RWPE1 (cell line): Measurements from ENCODE around the gene TIGD7.
A peak's percentile ranks its signal among the peaks of the same experiment; 100 is the strongest.

Experiments used
- CTCF ChIA-PET: fragments of 350-600 bp; sonication (Branson Sonifier 250); formaldehyde crosslinking; extraction: SDS; loops from one replicate; lab custom pipeline; 2021; lab: Yijun Ruan, JAX
- POLR2A ChIA-PET: fragments of 400-600 bp; formaldehyde crosslinking; extraction: SDS; loops from one replicate; lab custom pipeline; 2020; ENCODE audit warnings: antibody characterized with exemption; ENCODE audit not compliant: low non-redundant PET; lab: Yijun Ruan, JAX
- DNase-seq: peaks from one replicate; pipeline ENCODE4 v3.0.0; 2012; ENCODE audit warnings: low spot score
- H3K27ac ChIP-seq: fragments of 450-650 bp; 2 replicates; pipeline ENCODE4 v1.5.1; 2017
- CTCF ChIP-seq: fragments of 450-650 bp; conservative IDR thresholded peaks from 2 replicates; pipeline ENCODE4 v1.5.1; 2017; ENCODE audit warnings: low read depth, mild to moderate bottlenecking

TIGD7 gene

GRCh38 chr16:3285131-3285530, 20.1 kb downstream of the TIGD7 start:
- DNase-seq = no peak
- POLR2A ChIA-PET = no interaction called here
- CTCF ChIA-PET = interaction anchor here (0.5 kb wide), 1 partner anchor 102 kb away, joined by 3 read pairs; no protein-coding TSS in a partner anchor
- no peak for TF ChIP-seq CTCF
- H3K27ac ChIP-seq = no peak overlapping the region

DNA sequence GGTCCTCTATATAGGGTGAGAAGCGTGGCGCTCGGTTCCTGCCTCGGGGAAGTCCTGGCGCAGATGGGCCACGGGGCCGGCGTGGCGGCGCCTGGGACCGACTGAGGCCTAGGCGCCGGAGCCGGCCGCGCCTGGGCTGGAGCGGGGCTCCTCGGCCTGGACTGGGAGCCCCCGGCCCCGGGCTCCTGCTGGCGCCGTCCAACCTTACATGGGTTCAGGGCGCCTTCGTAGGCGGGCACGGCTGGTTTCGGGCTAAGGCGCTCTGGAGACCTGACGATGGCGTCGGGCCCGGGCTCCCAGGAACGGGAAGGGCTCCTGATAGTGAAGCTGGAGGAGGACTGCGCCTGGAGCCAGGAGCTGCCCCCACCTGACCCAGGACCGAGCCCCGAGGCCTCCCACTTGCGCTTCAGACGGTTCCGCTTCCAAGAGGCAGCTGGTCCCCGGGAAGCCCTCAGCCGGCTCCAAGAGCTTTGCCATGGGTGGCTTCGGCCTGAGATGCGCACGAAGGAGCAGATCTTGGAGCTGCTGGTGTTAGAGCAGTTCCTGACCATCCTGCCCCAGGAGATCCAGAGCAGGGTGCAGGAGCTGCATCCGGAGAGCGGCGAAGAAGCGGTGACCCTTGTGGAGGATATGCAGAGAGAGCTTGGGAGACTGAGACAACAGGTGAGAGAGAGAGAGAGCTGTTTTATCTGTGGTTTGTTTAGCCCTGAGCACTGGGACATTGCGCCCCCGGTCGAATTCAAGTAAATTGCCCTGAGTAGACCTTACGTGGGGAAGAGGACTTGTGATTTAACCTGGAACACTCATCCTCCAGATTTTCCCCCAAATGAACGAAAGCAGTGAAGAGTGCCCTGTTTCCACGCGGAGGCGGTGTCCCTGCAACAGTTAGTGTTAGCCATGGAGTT, 21.4 kb downstream of the TIGD7 start:
- TF ChIP-seq CTCF = no peak
- POLR2A ChIA-PET = interaction anchor here (1.0 to 1.3 kb wide), 2 partner anchors 21 to 22 kb away, joined by 3 to 5 read pairs; partner anchors contain the start of gene TIGD7
- H3K27ac ChIP-seq = peak overlapping the region; percentile 98
- CTCF ChIA-PET = no interaction called here
- no peak for DNase-seq

DNA sequence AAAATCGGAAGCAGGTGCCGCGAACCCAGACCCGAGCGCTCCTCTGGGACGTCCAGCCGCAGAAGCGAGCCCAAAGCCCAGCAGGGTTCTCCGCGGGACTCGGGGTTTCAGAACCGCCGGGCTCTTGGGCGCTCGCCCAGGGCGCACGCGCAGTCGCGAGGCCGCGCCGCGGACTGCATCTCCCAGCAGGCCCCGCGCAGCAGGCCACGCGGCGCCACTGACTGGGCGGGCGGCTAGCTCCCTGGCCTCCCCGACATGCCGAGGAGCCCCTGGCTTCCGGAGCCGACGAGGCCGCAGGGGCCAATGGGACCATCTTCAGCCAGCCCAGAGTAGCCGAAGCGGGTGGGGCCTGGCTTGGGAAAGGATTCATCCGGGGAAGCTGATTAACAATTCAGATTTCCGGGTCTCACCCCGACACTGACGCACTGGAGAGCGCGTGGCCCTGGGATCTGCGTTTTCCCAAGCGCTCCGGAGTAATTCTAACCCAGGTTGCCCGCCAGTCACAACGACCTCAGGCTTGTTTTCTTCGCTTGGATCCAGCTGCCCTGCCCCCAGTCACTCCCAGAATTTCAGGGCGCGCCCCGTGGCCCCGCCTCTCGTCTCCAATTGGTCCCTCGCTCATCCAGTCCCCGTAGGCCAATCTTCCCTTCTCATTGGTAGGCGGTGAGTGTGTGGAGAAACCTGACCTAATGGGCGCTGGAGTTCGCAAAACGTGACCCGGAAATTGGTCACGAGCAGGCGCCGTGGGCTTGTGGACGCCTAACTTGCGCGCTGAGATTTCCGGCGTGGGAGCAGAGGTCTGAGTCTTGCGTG, 22.3 kb downstream of the TIGD7 start, which contains the start of gene ZNF263:
Gene ZNF263, plus strand, starts transcription at position 762 of the 813 bp plus-strand sequence. CDS start 328 bp downstream, outside the sequence.
- TF ChIP-seq CTCF = no peak
- peak; percentile 97 for DNase-seq
- ChIA-PET POLR2A (interaction anchor here (1.0 to 1.3 kb wide), 4 partner anchors 16 to 117 kb away, joined by 3 to 5 read pairs (median 4); partner anchors contain the start of genes TIGD7 and ZSCAN32), CTCF (interaction anchor here (0.6 to 1.4 kb wide), 3 partner anchors 16 to 82 kb away, joined by 3 to 5 read pairs (median 3); no protein-coding TSS in a partner anchor)
- H3K27ac ChIP-seq = peak within 1 kb of the TSS; percentile 98

GRCh38 chr16:3282103-3282729, 23.0 kb downstream of the TIGD7 start:
- H3K27ac ChIP-seq = peak overlapping the region; percentile 98
- ChIA-PET POLR2A (interaction anchor here (1.0 to 1.3 kb wide), 3 partner anchors 15 to 118 kb away, joined by 3 to 5 read pairs (median 5); partner anchors contain the start of gene ZSCAN32), CTCF (interaction anchor here (0.6 to 1.4 kb wide), 4 partner anchors 15 to 152 kb away, joined by 3 to 5 read pairs (median 3); no protein-coding TSS in a partner anchor)
- DNase-seq = no peak
- TF ChIP-seq CTCF = no peak

DNA sequence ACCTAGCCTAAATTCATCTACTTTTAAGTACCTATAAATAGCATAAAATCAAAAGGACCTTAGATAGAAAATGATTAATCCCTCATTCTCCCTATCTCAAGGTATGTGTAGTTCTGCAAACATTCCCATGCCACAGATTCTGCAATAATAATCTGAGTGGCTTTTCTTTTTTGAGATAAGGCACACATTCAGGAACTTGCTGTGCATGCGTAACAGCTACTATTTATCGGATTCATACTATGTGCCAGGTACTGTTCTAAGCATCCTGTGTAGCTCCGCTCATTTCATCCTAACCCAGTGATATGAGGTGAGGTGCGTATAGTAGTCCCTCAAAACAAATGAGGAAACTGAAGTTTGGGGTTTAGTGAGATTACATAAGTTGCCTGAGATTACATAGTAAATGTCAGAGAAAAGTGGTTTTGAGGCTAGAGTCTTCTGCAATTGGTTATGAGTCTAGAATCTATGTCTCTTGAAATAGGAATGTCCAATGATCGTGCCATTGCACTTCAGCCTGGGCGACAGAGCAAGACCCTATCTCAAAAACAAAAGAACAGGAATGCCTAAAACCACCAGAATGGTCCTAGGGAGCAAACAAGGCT, 23.9 kb downstream of the TIGD7 start:
- ChIA-PET POLR2A (no interaction called here), CTCF (interaction anchor here (1.4 to 1.6 kb wide), 2 partner anchors 15 kb away, joined by 5 read pairs; no protein-coding TSS in a partner anchor)
- DNase-seq = no peak
- peak overlapping the region; percentile 98; the same call in 1 of the 2 replicates for H3K27ac ChIP-seq
- TF ChIP-seq CTCF = no peak
